Amniotic epithelial cell (primary cell): ENCODE results near the gene BAIAP2.
"Not testable (repeated sequence)": the region's sequence is repeated elsewhere in the genome, so short reads cannot be mapped to it uniquely, and the experiment has no call there.

ENCODE experiments used
- DNase-seq: peaks from one replicate; pipeline ENCODE4 v3.0.0-alpha.2; 2010; ENCODE audit warnings: low read depth

Gene BAIAP2

DNA sequence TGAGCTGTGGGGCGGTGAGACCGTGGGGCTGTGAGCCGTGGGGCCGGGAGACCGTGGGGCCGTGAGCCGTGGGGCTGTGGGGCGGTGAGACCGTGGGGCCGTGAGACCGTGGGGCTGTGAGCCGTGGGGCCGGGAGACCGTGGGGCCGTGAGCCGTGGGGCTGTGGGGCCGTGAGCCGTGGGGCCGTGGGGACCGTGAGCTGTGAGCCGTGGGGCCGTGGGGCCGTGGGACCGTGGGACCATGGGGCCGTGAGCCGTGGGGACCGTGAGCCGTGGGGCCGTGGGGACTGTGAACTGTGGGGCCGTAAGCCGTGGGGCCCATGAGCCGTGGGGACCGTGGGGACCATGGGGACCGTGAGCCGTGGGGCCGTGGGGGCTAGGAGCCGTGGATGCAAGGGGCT, 105.7 kb downstream of the BAIAP2 start:
- DNase-seq, result no peak

DNA sequence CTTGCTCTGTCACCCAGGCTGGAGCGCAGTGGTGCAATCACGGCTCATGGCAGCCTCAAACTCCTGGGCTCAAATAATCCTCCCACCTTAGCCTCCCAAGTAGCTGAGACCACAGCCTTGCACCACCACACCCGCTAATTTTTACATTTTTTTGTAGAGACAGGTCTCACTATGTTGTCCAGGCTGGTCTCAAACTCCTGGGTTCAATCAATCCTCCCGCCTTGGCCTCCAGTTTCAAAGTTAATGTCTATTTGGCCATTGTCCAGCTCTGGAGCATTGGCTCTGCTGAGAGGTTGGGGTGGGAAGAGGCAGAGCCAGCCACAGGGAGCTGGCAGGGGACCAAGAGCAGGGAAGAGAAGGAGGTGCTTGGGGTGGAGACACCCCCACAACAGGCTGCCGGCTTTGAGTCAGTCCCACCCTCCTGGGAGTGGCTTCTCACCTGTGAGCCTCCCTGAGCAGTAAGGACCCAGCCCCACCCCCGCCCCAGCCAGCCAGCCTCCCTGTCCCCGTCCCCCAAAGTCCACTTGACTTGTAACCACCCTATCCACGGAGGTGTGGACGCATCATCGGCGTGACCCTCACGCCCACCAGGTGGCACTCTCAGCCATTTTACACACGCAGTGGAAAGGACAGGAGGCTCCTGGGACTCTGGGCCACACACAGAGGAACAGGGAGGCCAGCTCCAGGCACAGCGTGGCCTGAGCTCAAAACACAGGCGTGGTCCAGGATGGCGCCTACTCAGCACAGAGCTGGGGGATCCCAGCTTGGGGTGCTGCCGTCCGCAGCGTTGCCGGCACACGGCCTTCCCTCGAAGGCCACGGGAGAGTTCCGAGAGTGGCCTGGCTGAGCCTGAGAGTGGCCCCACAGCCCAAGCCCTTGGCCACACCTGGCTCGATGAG, 107.6 kb downstream of the BAIAP2 start:
- peak; percentile 68 for DNase-seq

DNA sequence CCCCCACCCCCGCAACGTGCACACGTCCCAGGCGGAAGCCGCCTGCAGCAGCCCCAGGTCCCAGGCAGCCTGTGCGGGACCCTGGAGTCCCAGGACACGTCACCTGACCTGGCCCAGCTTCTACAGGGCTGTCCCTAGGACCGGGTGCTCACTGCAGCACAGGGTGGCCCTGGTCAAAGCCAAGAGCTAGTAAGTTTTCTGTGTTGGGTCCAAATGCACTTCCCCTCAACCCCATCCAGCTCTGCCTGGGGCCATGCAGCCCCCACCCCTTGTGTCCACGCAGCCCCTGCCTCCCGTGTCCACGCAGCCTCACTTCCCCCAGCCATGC, 108.2 kb downstream of the BAIAP2 start:
- no peak for DNase-seq

DNA sequence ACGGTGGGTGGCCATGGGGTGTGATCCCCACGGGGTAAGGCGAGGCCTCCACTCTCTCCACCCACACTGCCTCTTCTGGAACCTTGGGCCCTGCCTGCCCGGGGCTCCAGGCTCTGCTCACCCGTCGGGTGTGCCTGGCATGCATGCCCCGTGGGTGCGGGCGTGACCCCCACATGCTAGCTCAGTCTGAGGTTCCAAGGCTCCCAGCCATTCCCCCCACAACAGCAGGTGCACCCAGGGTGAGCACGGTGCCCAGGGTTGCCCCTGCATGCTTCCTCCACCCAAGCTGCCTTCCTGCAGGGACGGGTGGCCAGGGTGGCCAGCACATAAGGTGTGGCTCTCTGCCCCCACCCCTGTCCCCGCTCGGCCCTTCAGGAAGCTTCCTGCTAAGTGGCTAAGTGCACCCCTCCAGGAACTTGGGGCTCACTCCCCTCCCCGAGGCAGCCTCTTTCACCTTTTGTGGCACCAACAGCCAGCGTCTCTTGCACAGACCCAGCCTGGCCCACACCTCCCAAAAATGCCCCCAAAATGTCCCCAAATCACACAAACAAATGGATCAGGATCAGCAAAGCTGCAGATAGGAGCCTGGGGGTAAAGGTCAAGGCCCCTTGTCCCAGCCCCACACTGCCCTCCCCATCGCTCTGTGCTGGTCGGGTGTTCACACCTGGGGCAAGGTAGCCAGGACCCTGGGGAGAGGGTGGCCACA, 108.9 kb downstream of the BAIAP2 start:
- no peak for DNase-seq

DNA sequence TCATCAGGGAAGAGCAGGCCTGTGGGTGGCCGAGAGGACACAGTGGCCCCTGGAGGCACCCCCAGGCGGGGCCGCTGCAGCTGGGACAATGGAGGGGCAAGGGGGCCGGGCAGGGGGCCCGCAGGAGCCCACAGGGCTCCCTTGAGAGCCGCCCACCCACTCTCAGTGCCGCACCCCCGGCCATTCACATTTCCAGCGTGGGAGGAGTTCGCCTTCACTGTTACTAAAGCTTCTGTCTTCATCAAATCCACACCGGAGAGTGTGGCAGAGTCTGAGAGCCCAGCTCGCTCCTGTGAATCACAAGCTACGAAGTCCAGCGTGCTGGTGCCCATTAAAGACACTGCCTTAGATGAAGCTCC, 109.5 kb downstream of the BAIAP2 start:
- no peak for DNase-seq

DNA sequence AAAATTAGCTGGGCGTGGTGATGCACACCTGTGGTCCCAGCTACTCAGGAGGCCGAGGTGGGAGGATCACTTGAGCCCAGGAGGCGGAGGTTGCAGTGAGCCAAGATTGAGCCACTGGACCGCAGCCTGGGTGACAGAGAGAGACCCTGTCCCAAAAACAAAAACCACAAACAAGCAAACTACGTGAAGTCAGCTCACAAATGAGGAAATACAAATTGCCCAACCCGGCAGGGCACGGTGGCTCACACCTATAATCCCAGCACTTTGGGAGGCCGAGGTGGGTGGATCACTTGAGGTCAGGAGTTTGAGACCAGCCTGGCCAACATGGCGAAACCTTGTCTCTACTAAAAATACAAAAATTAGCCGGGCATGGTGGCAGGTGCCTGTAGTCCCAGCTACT, 111.3 kb downstream of the BAIAP2 start:
- DNase-seq, result not testable (repeated sequence)

DNA sequence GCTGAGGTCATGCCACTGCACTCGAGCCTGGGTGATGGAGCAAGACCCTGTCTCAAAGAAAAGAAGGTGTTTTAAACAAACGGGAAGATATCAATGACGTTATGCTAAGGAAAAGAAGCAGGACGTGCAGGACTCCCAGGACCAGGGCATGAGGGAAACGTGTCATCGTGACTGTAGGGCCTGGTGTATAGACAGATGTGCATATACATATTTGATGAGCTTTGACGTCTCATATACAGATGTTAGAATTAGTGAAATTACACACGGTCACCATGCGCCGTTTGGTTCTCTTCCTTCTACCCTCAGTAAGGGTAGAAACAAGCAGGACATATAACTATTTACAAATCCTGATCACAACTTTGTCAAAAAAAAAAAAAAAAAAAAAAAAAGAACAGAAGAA, 112.8 kb downstream of the BAIAP2 start:
- DNase-seq, result no peak

DNA sequence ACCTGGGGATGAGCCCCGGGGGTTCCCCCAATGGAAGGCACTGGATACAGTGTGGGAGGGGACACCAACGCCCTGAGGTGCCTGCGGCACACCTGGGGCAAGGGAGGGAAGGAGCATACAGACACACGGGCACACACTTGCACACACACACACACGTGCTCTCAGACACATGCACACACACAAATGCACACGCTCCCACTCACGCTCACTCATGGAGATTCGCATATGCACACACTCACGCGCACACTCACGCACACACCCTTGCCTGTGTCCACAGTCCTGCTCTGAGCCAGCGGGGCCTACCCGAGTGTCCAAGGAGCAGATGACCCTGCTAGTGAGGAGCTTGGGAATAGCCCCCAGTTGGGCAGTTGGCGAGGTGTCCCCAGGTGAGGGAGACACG, 113.6 kb downstream of the BAIAP2 start:
- no peak for DNase-seq

DNA sequence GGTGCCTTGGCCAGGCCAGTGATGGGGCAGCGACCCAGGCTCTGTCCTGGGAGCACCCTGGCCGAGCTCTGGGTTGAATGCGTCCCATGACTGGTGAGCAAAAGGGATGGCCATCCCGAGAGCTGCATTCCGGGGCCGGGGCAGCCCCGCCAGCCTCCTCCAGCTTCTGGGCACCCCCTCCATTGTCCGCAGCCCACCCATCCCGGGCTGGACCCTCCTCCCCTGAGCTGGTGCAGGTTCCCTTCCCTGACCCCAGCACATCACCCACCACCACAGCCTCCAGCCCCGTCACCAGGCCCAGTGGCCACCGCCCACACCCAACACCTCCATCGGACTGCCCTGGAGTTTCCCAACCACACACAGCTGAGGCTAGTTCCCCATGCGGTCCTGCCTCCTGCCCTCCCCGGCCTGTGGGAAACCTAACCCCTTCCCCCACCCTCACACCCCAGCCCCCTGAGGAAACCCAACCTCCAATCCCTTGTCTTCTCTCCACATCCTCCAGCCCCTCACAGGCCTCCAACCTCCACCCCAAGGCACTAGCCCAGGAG, 114.1 kb downstream of the BAIAP2 start:
- DNase-seq, result no peak

DNA sequence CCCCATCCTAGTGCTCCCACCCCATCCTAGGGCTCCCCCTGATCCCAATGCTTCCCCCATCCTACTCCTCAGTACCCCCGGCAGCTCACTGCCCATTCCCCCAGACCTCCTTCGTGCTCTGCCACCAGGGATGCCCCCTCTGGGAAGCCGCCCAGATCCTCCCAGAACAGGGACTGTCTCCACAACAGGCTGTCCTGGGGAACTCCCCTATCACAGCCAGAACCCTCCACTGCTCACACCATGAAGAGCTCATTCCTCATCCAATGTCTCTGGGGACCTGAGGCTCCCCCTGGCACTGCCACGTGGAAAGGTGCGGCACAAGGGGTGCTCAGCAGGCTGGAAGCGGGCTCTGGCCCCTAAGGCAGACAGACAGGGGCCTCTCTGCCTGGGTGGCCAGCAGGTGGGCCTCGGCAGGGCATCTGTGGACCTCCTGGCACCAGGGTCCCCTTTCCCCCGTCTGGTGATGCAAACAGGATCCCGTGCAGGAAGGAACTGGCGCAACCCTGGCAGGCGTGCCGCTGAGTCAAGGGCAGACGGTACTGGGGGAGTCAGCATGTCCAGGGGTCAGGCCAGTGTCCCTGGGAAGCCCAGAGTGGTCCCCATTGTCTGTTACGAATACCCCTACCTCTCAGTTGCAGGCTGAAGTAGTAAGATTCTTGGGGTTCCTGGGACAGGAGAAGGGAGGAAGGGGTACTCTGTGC, 115.6 kb downstream of the BAIAP2 start:
- no peak for DNase-seq

DNA sequence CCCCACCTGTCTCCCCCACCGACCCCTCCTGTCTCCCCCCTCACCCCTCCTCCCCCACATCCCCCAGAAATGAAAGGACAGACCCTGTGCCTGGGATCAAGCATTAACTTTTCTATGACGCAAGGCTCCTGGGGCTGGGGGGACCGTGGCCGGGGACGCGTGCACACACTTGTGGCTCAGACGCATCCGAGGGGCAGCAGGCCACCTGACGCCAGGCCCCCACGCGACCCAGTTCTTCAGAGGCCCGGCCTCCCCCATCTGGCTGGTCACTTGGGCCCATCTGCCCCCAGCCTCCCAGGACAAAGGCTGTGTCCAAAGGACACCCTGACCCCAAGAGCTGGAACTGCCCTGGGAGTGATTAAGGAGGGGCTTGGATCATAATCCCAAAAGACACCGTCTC, 116.3 kb downstream of the BAIAP2 start:
- no peak for DNase-seq

DNA sequence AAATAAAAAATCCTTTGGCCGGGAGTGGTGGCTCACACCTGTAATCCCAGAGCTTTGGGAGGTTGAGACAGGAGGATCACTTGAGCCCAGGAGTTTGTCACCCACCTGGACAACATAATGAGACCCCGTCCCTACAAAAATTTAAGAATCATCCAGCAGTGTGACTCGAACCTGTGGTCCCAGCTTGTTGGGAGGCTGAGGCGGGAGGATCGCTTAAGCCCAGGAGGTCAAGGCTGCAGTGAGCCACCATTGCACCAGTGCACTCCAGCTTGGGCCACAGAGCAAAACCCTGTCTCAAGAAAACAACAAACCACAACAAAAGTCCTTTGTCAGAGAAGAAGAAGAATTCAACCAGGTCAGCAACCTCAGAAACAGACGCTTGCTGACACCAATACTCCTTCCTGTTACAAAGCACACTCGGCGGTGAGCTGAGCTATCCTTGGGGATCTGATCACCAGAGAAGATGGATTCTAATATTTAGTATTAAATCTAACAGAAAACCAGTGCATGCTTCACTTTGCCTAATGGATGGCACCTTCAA, 117.4 kb downstream of the BAIAP2 start:
- no peak for DNase-seq

DNA sequence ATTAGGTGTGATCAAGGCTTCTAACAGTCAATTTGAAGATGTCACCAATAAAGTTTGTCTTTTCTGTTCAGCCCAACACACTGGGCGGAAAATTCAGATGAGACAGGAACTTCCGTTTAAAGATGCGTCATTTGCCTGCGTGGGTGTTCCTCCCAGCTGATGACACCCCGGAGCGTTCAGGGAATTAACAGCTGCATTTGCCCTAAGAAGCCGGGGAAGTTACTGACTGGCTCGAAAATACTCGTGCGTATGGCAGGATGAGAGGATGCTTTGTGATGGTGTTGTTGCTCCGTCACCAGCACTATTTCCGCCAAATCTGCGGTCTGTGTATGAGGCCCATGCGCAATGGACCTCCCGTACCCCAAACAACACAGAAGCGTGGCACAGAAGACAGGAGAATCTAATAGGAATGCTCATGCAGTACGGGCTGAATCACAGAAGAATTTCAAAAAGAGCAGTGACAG, 118.4 kb downstream of the BAIAP2 start:
- peak; percentile 5 for DNase-seq

DNA sequence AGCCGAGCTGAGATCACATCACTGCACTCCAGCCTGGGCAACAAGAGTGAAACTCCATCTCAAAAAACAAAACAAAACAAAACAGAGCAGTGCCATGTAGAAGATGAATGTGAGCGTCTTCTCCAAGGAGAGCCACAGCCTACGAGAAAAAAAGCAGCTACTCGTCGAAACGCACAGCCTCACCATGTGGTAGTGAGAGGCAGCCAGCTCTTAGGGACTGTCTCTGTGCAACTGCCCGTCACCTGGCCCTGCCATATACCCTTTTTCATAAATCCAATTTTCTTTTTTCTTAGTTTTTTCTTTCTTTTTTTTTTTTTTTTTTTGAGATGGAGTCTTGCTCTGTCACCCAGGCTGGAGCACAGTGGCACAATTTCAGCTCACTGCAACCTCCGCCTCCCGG, 119.1 kb downstream of the BAIAP2 start:
- not testable (repeated sequence) for DNase-seq

DNA sequence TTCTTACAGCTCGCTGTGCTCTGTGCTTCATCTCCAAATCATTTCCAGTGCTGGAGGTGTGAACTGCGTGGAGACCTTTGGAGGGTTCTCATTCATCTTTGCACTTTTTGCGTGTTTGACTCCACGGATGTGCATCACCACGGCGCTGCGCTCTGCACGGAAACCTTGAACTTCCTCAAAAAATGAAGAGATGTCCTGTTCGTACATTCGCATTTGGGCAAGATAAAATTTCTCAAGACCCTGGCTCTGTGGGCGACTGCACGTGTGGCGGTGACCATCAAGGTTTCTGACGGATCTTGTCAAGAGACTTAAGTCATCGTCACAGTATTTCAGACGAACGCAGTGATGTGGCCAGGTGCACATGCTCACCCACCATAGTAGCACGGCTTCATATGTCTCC, 120.0 kb downstream of the BAIAP2 start:
- DNase-seq, result no peak

DNA sequence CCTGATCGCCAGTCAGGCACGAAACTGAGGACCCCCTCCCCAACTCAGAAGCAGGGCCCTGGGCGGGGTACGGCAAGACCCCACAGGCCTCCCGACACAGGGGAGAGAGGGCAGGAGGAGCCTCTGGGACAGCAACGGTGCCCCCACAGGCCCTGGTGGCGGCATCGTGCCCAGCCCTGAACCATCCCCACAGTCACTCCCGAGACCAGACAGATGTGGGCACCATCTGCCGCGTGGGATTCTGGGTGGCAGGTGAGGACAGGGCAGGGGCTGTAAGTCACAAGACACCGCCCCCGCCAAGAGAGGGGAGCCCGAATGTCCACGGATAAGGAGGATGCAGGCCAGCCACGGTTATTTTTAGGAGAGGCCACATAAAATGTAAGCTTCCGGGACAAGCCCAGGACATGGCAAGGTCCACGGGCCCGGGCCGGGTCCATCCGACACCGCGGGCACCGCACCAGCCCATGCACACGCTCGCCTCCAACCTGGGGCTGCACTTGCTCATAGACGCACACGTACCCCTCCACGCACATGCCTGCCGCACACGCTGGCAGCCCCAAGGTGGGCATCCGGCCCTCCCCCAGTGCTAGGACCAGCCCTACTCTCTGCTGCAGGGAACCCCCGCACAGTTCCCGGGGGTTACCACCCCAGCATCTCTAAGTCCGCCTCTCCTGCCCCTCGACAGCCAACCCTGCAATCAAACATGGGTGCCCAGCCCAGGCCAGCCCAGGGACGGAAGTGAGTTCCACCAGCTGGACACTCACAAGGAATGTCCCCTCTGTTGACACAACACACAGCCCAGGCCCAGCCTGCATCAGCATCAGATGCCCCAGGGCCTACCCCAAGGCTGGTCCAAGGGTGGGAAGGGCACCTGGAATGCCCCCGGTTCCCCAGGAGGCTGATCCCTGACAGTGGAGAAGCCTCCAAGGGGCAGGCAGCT, 122.2 kb downstream of the BAIAP2 start:
- DNase-seq, result no peak

DNA sequence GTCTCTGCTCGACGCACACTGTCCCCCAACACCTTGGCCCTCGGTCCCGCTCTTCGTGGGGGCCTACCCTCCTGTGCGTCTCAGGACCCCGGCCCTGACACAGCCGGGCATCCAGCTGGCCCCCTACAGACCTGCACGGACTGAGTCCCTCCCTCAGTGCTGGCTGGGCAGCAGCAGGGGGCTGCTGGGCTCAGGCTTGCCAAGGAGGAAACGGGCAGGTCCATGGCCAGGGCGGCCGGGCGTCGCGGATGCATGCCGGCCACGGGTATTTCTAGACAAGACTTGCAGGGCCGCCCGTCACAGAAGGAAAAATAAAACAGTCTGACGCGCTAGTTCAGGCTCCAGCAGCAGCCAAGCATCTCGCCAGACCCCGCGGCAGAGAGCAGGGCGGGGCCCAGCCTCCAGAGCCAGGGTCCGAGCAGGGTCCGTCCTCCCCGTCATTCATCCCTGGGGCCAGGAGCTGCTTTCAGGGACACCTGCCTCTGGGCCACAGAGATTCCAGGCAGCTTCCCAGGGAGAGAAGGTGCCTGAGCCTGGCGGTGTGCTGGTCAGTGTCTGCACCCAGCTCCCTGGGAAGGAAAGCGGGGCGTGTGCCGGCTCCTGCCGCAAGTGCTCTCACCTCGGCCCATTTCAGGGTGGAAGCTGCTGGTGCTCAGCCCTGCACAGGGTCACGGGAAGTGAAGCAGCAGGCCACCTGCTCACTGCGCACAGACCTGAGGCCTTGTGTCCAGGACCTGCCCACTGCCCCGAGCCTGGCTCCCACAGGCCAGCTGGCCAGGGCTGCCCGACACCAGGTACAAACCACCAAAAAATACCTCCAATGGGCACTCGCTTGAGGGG, 123.1 kb downstream of the BAIAP2 start:
- no peak for DNase-seq

DNA sequence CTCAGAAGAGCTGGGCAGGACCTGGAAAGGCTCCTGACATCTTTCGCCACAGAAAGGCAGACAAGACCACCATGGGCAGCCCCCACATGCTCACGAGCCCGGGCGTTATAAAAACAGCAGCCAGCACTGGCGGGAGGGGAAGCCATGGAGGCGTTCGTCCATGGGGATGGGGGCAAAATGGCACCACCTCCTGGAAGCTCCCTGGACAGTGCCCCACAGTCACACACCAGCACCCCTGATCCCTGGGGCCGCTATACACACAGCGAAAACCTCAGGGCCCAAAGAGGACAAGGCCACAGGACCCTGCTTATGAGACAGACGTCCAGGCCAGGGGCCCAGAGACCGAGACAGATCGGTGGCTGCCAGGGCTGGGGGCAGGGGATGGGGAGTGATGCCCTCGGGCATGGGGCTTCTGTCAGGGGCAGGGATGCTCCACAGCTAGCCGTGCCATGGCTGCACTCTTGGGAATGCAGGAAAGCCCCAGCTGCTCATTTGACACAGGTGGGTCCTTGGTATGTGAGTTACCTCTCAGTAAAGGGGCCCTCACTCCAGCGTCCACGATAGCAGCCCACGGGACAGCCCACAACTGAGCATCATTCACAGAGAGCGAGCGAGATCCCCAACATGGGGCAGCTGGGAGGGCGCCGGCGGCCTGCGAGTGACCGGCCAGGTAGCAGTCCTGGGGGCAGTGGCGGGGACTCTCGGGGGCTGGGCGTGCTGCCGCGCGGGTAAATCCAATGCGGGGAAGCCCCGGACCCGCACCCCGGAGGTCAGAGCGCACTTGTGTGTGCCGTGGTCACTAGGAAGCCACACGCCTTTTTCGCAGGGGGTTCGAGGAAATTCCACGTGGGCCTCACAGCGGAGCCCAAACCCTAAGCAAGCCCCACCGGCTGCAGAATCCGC, 124.0 kb downstream of the BAIAP2 start:
- DNase-seq, result no peak

DNA sequence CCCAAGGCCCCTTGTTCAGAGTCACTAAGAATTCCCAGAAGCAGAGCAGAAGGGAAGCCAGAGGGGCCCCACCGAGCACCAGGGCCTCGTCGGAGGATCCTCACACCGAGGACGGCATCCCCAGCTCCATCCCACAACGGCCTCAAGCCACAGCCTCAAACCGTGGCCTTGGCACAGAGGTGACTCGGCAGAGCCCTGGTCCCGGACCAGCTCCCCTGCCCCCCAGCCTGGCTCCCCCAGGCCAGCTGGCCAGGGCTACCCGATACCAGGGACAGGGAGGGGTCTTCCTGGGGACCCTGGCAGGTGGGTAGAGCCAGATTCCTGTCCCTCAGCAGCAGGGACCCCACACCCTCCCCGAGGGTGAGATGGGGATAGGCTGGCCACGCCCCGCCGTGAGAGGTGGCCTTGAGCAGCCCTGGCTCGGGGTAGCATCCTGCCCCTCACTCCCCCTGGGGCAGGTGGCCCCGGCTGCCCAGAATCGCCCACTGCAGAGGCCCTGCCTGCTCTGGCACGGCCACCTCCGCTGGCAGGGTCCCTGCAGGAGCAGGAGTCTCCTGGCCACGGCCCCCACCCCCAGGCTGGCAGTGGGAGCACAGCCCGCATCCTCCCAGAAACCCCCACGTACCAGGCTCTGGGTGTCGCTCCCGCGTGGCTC, 124.8 kb downstream of the BAIAP2 start:
- DNase-seq, result no peak
